Liver (tissue), 3 donors: ENCODE measurements around the gene TRIM56.

Experiments used
- GABPA ChIP-seq, 2 donors: IDR thresholded peaks in 1 of 2; conservative IDR thresholded peaks in 1 of 2; 2 replicates each; pipeline ENCODE4 v1.6.1; 2016; ENCODE audit warnings: antibody characterized with exemption in 2 of 2, mild to moderate bottlenecking in 1 of 2, moderate library complexity in 1 of 2
- RAD21 ChIP-seq, 2 donors: IDR thresholded peaks; 2 replicates each; pipeline ENCODE4 v1.6.1; 2016; ENCODE audit warnings: antibody characterized with exemption in 2 of 2, mild to moderate bottlenecking in 2 of 2
- TAF1 ChIP-seq: conservative IDR thresholded peaks from 2 replicates; pipeline ENCODE4 v1.6.1; 2016; ENCODE audit warnings: antibody characterized with exemption, mild to moderate bottlenecking
- YY1 ChIP-seq: IDR thresholded peaks from 2 replicates; pipeline ENCODE4 v1.6.1; 2016; ENCODE audit warnings: antibody characterized with exemption, mild to moderate bottlenecking
- TF ChIP-seq, protein P1 (sequence below): fragments of 150-350 bp; IDR thresholded peaks from 2 replicates; pipeline ENCODE4 v1.5.1; 2017; ENCODE audit warnings: improper control_type of control experiment, low read depth, low read length; ENCODE audit not compliant: missing input control
- TF ChIP-seq, protein P2 (sequence below): IDR thresholded peaks from 2 replicates; pipeline ENCODE4 v1.6.1; 2016; ENCODE audit warnings: antibody characterized with exemption, mild to moderate bottlenecking
- TF ChIP-seq, protein P3 (sequence below): IDR thresholded peaks from 2 replicates; pipeline ENCODE4 v1.6.1; 2016; ENCODE audit warnings: antibody characterized with exemption
- donor health status: healthy.
- donor health status: healthy.

DNA sequence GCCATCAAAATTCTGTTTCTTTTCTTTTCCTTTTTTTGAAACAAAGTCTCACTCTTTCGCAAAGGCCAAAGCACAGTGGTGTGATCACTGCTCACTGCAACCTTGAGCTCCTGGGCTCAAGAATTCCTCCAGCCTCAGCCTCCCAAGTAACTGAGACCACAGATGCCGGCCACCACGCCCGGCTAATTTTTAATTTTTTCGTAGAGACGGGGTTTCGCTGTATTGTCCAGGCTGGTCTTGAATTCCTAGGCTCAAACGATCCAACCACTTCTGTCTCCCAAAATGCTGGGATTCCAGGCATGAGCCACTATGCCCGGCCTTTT, 25.7 kb upstream of the TRIM56 start:
- TF ChIP-seq GABPA (IDR thresholded peaks at IDR 0.05 in 1 of 2, conservative IDR thresholded peaks at IDR 0.05 in 1 of 2), result no peak
- TF ChIP-seq, protein P1, sequence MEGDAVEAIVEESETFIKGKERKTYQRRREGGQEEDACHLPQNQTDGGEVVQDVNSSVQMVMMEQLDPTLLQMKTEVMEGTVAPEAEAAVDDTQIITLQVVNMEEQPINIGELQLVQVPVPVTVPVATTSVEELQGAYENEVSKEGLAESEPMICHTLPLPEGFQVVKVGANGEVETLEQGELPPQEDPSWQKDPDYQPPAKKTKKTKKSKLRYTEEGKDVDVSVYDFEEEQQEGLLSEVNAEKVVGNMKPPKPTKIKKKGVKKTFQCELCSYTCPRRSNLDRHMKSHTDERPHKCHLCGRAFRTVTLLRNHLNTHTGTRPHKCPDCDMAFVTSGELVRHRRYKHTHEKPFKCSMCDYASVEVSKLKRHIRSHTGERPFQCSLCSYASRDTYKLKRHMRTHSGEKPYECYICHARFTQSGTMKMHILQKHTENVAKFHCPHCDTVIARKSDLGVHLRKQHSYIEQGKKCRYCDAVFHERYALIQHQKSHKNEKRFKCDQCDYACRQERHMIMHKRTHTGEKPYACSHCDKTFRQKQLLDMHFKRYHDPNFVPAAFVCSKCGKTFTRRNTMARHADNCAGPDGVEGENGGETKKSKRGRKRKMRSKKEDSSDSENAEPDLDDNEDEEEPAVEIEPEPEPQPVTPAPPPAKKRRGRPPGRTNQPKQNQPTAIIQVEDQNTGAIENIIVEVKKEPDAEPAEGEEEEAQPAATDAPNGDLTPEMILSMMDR, result no peak
- TF ChIP-seq YY1, result no peak
- TF ChIP-seq, protein P2, sequence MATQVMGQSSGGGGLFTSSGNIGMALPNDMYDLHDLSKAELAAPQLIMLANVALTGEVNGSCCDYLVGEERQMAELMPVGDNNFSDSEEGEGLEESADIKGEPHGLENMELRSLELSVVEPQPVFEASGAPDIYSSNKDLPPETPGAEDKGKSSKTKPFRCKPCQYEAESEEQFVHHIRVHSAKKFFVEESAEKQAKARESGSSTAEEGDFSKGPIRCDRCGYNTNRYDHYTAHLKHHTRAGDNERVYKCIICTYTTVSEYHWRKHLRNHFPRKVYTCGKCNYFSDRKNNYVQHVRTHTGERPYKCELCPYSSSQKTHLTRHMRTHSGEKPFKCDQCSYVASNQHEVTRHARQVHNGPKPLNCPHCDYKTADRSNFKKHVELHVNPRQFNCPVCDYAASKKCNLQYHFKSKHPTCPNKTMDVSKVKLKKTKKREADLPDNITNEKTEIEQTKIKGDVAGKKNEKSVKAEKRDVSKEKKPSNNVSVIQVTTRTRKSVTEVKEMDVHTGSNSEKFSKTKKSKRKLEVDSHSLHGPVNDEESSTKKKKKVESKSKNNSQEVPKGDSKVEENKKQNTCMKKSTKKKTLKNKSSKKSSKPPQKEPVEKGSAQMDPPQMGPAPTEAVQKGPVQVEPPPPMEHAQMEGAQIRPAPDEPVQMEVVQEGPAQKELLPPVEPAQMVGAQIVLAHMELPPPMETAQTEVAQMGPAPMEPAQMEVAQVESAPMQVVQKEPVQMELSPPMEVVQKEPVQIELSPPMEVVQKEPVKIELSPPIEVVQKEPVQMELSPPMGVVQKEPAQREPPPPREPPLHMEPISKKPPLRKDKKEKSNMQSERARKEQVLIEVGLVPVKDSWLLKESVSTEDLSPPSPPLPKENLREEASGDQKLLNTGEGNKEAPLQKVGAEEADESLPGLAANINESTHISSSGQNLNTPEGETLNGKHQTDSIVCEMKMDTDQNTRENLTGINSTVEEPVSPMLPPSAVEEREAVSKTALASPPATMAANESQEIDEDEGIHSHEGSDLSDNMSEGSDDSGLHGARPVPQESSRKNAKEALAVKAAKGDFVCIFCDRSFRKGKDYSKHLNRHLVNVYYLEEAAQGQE, result no peak
- TF ChIP-seq RAD21 (IDR thresholded peaks at IDR 0.05), result no peak
- TF ChIP-seq TAF1, result no peak
- TF ChIP-seq, protein P3, sequence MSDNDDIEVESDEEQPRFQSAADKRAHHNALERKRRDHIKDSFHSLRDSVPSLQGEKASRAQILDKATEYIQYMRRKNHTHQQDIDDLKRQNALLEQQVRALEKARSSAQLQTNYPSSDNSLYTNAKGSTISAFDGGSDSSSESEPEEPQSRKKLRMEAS, result no peak
